HEK293 (cell line): ENCODE measurements around the gene SP5.

Source experiments
- RBAK ChIP-seq: fragments of 450-650 bp; formaldehyde crosslinking; IDR thresholded peaks from 2 replicates; pipeline ENCODE4 v1.5.1; 2016; ENCODE audit warnings: missing biosample characterization, missing genetic modification characterization
- ZNF121 ChIP-seq: fragments of 450-650 bp; formaldehyde crosslinking; IDR thresholded peaks from 2 replicates; pipeline ENCODE4 v1.5.1; 2016; ENCODE audit warnings: missing biosample characterization, missing genetic modification characterization
- TF ChIP-seq, protein P1 (sequence below): fragments of 450-650 bp; formaldehyde crosslinking; IDR thresholded peaks from 2 replicates; pipeline ENCODE4 v1.5.1; 2016; ENCODE audit warnings: missing biosample characterization, missing genetic modification characterization
- TF ChIP-seq, protein P2 (sequence below): fragments of 450-650 bp; formaldehyde crosslinking; IDR thresholded peaks from 2 replicates; pipeline ENCODE4 v1.5.1; 2016; ENCODE audit warnings: missing biosample characterization, missing genetic modification characterization, low read depth

DNA sequence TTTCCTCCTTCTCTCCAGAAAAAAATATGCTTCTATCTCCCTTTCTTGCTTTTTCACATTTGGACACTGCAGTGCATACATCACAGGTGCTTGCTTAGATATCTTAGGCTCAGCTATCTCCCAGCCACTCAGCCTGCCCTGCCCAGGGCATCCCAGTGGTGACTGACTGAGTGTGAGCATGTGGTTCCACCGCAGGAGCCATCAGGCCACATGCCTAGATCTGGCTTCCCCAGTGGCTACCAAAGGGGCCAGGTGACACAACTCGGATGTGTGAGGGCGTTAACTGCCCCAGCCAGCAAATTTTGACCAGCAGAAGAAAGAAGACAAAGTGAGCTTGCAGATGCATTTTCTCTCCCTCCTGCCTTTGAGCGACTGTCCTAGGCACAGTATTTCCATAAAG is 25.5 kb downstream of the SP5 start:
- TF ChIP-seq, protein P1, sequence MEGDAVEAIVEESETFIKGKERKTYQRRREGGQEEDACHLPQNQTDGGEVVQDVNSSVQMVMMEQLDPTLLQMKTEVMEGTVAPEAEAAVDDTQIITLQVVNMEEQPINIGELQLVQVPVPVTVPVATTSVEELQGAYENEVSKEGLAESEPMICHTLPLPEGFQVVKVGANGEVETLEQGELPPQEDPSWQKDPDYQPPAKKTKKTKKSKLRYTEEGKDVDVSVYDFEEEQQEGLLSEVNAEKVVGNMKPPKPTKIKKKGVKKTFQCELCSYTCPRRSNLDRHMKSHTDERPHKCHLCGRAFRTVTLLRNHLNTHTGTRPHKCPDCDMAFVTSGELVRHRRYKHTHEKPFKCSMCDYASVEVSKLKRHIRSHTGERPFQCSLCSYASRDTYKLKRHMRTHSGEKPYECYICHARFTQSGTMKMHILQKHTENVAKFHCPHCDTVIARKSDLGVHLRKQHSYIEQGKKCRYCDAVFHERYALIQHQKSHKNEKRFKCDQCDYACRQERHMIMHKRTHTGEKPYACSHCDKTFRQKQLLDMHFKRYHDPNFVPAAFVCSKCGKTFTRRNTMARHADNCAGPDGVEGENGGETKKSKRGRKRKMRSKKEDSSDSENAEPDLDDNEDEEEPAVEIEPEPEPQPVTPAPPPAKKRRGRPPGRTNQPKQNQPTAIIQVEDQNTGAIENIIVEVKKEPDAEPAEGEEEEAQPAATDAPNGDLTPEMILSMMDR (tag by site-specific recombination) = no peak
- TF ChIP-seq, protein P2, sequence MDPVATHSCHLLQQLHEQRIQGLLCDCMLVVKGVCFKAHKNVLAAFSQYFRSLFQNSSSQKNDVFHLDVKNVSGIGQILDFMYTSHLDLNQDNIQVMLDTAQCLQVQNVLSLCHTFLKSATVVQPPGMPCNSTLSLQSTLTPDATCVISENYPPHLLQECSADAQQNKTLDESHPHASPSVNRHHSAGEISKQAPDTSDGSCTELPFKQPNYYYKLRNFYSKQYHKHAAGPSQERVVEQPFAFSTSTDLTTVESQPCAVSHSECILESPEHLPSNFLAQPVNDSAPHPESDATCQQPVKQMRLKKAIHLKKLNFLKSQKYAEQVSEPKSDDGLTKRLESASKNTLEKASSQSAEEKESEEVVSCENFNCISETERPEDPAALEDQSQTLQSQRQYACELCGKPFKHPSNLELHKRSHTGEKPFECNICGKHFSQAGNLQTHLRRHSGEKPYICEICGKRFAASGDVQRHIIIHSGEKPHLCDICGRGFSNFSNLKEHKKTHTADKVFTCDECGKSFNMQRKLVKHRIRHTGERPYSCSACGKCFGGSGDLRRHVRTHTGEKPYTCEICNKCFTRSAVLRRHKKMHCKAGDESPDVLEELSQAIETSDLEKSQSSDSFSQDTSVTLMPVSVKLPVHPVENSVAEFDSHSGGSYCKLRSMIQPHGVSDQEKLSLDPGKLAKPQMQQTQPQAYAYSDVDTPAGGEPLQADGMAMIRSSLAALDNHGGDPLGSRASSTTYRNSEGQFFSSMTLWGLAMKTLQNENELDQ (tag by site-specific recombination) = no peak
- TF ChIP-seq RBAK = no peak
- TF ChIP-seq ZNF121 (tag by site-specific recombination) = no peak
